K562 (cell line): ENCODE data around the gene MYO5C. TPM values are rescaled to one million over a fixed set of nuclear protein-coding genes. Genes with fewer than 3 reads are reported as not detected.

Experiments
- ATAC-seq: fragments of 200-7000 bp; cut with Tn5 transposase; 3 replicates; pipeline ENCODE4 v1.9.1; 2020; ENCODE audit warnings: moderate library complexity
- BruUV-seq: library from RNA; stranded (reverse); fragments of 400-500 nt; replicated peaks from 2 replicates; lab custom pipeline; 2021; lab: Mats Ljungman, UMichigan
- CTCF ChIA-PET: fragments of 300-600 bp; formaldehyde crosslinking; extraction: SDS; loops from one replicate; lab custom pipeline; 2021; ENCODE audit warnings: low intra/inter-chr PET ratio; lab: Yijun Ruan, JAX
- POLR2A ChIA-PET: fragments of 300-600, 350-650 bp; sonication (Branson Sonifier 250); formaldehyde crosslinking; extraction: SDS; loops from one replicate; lab custom pipeline; 2021; ENCODE audit warnings: antibody characterized with exemption, inconsistent platforms; lab: Yijun Ruan, JAX
- DNase-seq, 4 experiments: peaks; one replicate each; pipeline versions ENCODE4 v3.0.0 to v3.0.0-alpha.2; 2011 to 2018; ENCODE audit warnings: low spot score in 3 of 4, mixed read lengths in 3 of 4; ENCODE audit errors: extremely low read depth in 1 of 4
- FAIRE-seq: peaks from 2 replicates; lab custom pipeline; 2011; peaks lifted over from hg19 to GRCh38; lab: Jason Lieb, UNC
- H2AFZ ChIP-seq: 2 replicates; pipeline ENCODE4 v1.6.0; 2011; ENCODE audit warnings: low read depth, low read length, control low read depth, inconsistent platforms
- H3K27ac ChIP-seq: fragments of 200-600 bp; 3 replicates; pipeline ENCODE4 v1.8.0; 2011; ENCODE audit warnings: low read depth, mild to moderate bottlenecking, control low read depth, inconsistent platforms, low read length, moderate library complexity, mixed read lengths; ENCODE audit errors: extremely low read depth
- H3K27me3 ChIP-seq, 2 experiments: fragments of 300-600 bp in 1 of 2; 2 replicates in 1 of 2; 3 replicates in 1 of 2; pipeline versions ENCODE4 v1.6.0 to v1.8.0; 2011; ENCODE audit warnings: inconsistent platforms in 2 of 2, low read length in 2 of 2, mild to moderate bottlenecking in 1 of 2, mixed read lengths in 1 of 2, moderate library complexity in 1 of 2; ENCODE audit not compliant: control insufficient read depth in 2 of 2, insufficient read depth in 2 of 2
- H3K36me3 ChIP-seq: fragments of 300-600 bp; 3 replicates; pipeline ENCODE4 v1.8.0; 2011; ENCODE audit warnings: mild to moderate bottlenecking, low read length, inconsistent platforms; ENCODE audit not compliant: control insufficient read depth, insufficient read depth
- H3K4me1 ChIP-seq, 2 experiments: fragments of 200-600 bp in 1 of 2; replicated peaks in 1 of 2; 2 replicates in 1 of 2; 3 replicates in 1 of 2; pipeline versions ENCODE4 v1.5.1 to v1.8.0; 2011; ENCODE audit warnings: inconsistent platforms in 2 of 2, low read length in 2 of 2, mild to moderate bottlenecking in 1 of 2, mixed read lengths in 1 of 2, moderate library complexity in 1 of 2; ENCODE audit not compliant: control insufficient read depth in 2 of 2, insufficient read depth in 2 of 2
- H3K4me2 ChIP-seq: 2 replicates; pipeline ENCODE4 v1.6.1; 2011; ENCODE audit warnings: low read length, control low read depth, inconsistent platforms, mixed read lengths; ENCODE audit not compliant: insufficient read depth
- H3K4me3 ChIP-seq: fragments of 200-600 bp; sonication (generic), shearing (Covaris generic); 2 replicates; pipeline ENCODE4 v1.5.1; 2016; ENCODE audit warnings: control low read depth, inconsistent platforms
- H3K79me2 ChIP-seq: fragments of 200-600 bp; 3 replicates; pipeline ENCODE4 v1.8.0; 2011; ENCODE audit warnings: low read length, inconsistent platforms; ENCODE audit not compliant: control insufficient read depth, insufficient read depth
- H3K9ac ChIP-seq, 2 experiments: 2 replicates each; pipeline versions ENCODE4 v1.6.0 to v1.6.1; 2011; ENCODE audit warnings: low read depth in 2 of 2, low read length in 2 of 2, control low read depth in 1 of 2, inconsistent platforms in 1 of 2, mild to moderate bottlenecking in 1 of 2, mixed read lengths in 1 of 2; ENCODE audit not compliant: insufficient read depth in 1 of 2
- H3K9me1 ChIP-seq: one replicate; pipeline ENCODE4 v1.6.0; 2011; ENCODE audit warnings: inconsistent platforms, mild to moderate bottlenecking, low read length, moderate library complexity; ENCODE audit not compliant: control insufficient read depth, insufficient read depth
- H3K9me3 ChIP-seq: replicated peaks from 2 replicates; pipeline ENCODE4 v1.5.1; 2011; ENCODE audit warnings: low read depth, low read length, inconsistent platforms; ENCODE audit not compliant: control insufficient read depth, insufficient read depth
- H4K20me1 ChIP-seq: replicated peaks from 2 replicates; pipeline ENCODE4 v1.6.1; 2011; ENCODE audit warnings: low read length, inconsistent platforms, mixed read lengths; ENCODE audit not compliant: control insufficient read depth, insufficient read depth
- ELF1 ChIP-seq: fragments of 200-800 bp; sonication (Bioruptor generic); IDR thresholded peaks from 2 replicates; pipeline ENCODE4 v1.6.1; 2016; ENCODE audit warnings: missing genetic modification characterization, missing compliant biosample characterization
- ESRRA ChIP-seq: fragments of 450-650 bp; IDR thresholded peaks from 2 replicates; pipeline ENCODE4 v1.6.1; 2014; ENCODE audit warnings: low read depth, mild to moderate bottlenecking, moderate library complexity, borderline replicate concordance
- ETV1 ChIP-seq: fragments of 450-650 bp; conservative IDR thresholded peaks from 2 replicates; pipeline ENCODE4 v1.6.1; 2016; ENCODE audit warnings: missing genetic modification characterization, control low read depth, low read depth, missing compliant biosample characterization
- MAFF ChIP-seq: IDR thresholded peaks from 2 replicates; pipeline ENCODE4 v1.6.1; 2012; ENCODE audit warnings: low read length, improper control_type of control experiment
- PCBP2 ChIP-seq: fragments of 200-400 bp; formaldehyde crosslinking; IDR thresholded peaks from 2 replicates; pipeline ENCODE4 v1.6.1; 2018; ENCODE audit warnings: low read length, low read depth, mild to moderate bottlenecking, moderate library complexity; ENCODE audit not compliant: poor library complexity, severe bottlenecking
- SMAD3 ChIP-seq: fragments of 450-650 bp; formaldehyde crosslinking; conservative IDR thresholded peaks from 2 replicates; pipeline ENCODE4 v1.4.0; 2020; ENCODE audit warnings: mild to moderate bottlenecking
- TEAD1 ChIP-seq, 2 experiments: fragments of 450-650 bp in 1 of 2; sonication (generic) in 1 of 2; formaldehyde crosslinking; IDR thresholded peaks; 2 replicates each; pipeline versions ENCODE4 v1.4.0 to v1.8.0; 2020 to 2022; ENCODE audit warnings: mild to moderate bottlenecking in 2 of 2, missing genetic modification reagents in 1 of 2
- ZC3H11A ChIP-seq: IDR thresholded peaks from 2 replicates; pipeline ENCODE4 v1.6.1; 2012; ENCODE audit warnings: low read depth, low read length, improper control_type of control experiment
- ZNF184 ChIP-seq: sonication (generic); formaldehyde crosslinking; IDR thresholded peaks from 2 replicates; pipeline ENCODE4 v1.5.0; 2020; ENCODE audit warnings: missing genetic modification reagents
- WGBS: fragments of 100-300 bp; shearing (Covaris generic); methylation state at CpG from one replicate; pipeline ENCODE4 v1.1.6; 2016; ENCODE audit warnings: low coverage, mixed read lengths; ENCODE audit not compliant: insufficient coverage; ENCODE audit errors: missing lambda C conversion rate; 5-methylcytosine and 5-hydroxymethylcytosine counted together
- in situ Hi-C: fragments of 300-500 bp; cut with MboI; formaldehyde crosslinking; loops from 4 replicates; pipeline ENCODE4 v1.15.0; 2018; ENCODE audit warnings: inconsistent platforms, mixed read lengths
- intact Hi-C: fragments of 100-400 bp; cut with micrococcal nuclease; formaldehyde crosslinking; loops from 2 replicates; pipeline ENCODE4 v1.14.2; 2022
- polyA plus RNA-seq, 8 experiments: library from polyadenylated mRNA; depleted of rRNA in 4 of 8; stranded (reverse) in 5 of 8; unstranded in 3 of 8; fragments of >200 nt; fragmentation: Nextera tagmentation in 2 of 8; fragmentation: Illumina TruSeq in 1 of 8; extraction: Ambion mirVana in 2 of 8; extraction: Trizol in 1 of 8; gene quantifications; 2 replicates each; pipeline versions ENCODE4 v1.2.1 to v1.2.3, GENCODE V29; 2011 to 2014; ENCODE audit warnings: inconsistent platforms in 1 of 8, missing spikeins in 1 of 8
- total RNA-seq, 7 experiments: library from RNA; depleted of rRNA in 6 of 7; stranded (reverse); fragments of >200 nt in 6 of 7; fragmentation: Illumina TruSeq in 2 of 7; extraction: Trizol in 2 of 7; gene quantifications; 2 replicates each; pipeline versions ENCODE4 v1.2.1 to v1.2.3, GENCODE V29; 2011 to 2021; ENCODE audit warnings: low replicate concordance in 1 of 7
- TF ChIP-seq, protein P1 (sequence below): sonication (generic); formaldehyde crosslinking; IDR thresholded peaks from 2 replicates; pipeline ENCODE4 v1.8.0; 2022; ENCODE audit warnings: mild to moderate bottlenecking, missing genetic modification reagents
- TF ChIP-seq, protein P2 (sequence below): fragments of 450-650 bp; IDR thresholded peaks from 2 replicates; pipeline ENCODE4 v1.6.1; 2017; ENCODE audit warnings: antibody characterized with exemption
- TF ChIP-seq, protein P3 (sequence below): fragments of 250-450 bp; sonication (Bioruptor Pico); IDR thresholded peaks from 2 replicates; pipeline ENCODE4 v1.5.0; 2021; ENCODE audit warnings: mild to moderate bottlenecking, moderate library complexity

MYO5C gene
- total and polyA plus RNA-seq, 9 of the 15 experiments (the other 6 are each of a cell fraction or from before 2014, with no cell fraction given), result 0.01 to 0.24 TPM; not detected in 7

DNA sequence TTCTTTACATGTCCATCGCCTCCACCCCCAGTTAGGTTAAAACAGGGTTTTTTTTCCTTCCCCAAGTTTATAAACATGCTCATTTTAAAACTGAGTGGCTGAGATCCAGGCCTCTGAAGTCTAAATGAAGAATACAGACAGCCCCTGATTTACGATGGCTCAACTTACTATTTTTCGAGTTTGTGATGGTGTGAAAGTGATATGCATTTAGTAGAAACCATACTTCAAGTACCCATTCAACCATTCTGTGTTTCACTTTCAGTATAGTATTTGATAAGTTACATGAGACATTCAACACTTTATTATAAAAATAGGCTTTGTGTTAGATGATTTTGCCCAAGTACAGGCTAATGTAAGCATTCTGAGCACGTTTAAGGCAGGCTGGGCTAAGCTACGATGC, 73.9 kb downstream of the MYO5C start (continued):
- TF ChIP-seq, protein P1, sequence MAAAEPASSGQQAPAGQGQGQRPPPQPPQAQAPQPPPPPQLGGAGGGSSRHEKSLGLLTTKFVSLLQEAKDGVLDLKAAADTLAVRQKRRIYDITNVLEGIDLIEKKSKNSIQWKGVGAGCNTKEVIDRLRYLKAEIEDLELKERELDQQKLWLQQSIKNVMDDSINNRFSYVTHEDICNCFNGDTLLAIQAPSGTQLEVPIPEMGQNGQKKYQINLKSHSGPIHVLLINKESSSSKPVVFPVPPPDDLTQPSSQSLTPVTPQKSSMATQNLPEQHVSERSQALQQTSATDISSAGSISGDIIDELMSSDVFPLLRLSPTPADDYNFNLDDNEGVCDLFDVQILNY (CRISPR knock-in tag), result no peak

DNA sequence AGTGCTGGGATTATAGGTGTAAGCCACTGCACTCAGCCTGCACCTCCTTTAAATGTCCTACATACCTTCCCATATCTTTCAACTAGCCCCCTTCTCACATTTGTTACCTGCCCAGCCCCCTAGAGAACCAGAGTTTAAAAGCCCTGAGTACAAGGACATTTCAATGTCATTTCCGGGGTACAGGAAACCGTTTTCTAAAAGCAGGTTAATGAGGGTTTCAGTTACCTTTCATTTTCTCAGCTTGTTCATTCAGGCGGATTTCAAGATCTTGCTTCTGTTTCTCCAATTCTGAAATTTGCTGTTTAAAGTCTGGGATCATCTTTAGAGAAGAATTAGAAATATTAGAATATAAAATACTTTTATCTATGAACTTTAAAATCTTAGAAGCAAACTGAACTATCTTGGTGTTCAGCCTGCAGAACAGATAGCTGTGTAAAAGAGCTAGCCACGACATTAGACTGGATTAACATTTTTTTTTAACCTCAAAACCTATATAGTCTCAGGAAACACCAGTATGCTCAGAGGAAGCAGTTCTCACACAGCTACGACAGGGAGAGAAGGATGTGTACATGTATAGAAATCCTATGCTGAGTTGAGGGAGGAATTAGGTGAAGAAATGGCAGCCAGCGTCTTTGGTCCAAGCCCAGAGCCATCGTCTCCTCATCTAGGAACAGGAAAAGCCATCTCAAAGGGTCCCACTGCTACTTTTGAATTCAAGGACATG, 74.5 kb downstream of the MYO5C start:
- Histone ChIP-seq H3K9me1 (no peaks in the 10 kb centered on the region), H3K4me1 (peaks cover 0 to 2% of the 10 kb centered on the region in 2 experiments; a peak in 1 of 5 replicates), H3K4me3 (no peak overlapping the region), H3K4me2 (no peak overlapping the region), H3K79me2 (no peaks in the 10 kb centered on the region), H2AFZ (no peak overlapping the region)
- CTCF ChIA-PET, result no interaction called here
- in situ Hi-C loops, result no loop called here
- WGBS, result under 1% methylated on average over 7 of the region's 7 CpGs
- POLR2A ChIA-PET, result interaction anchor here (0.6 kb wide), 1 partner anchor 12 kb away, joined by 3 read pairs; no protein-coding TSS in a partner anchor
- BruUV-seq, result no TSS peak
- TF ChIP-seq TEAD1 (CRISPR knock-in tag; IDR thresholded peaks at IDR 0.05) (no peak), ZNF184 (CRISPR knock-in tag) (no peak), SMAD3 (no peak), ZC3H11A (no peak), MAFF (no peak), ETV1 (tag) (no peak), PCBP2 (no peak), ESRRA (peak; percentile 44; the same call in 1 of the 2 replicates), ELF1 (tag) (0 out of 2 replicates have a peak, but pooled peaks have one; percentile 25)
- TF ChIP-seq, protein P2, sequence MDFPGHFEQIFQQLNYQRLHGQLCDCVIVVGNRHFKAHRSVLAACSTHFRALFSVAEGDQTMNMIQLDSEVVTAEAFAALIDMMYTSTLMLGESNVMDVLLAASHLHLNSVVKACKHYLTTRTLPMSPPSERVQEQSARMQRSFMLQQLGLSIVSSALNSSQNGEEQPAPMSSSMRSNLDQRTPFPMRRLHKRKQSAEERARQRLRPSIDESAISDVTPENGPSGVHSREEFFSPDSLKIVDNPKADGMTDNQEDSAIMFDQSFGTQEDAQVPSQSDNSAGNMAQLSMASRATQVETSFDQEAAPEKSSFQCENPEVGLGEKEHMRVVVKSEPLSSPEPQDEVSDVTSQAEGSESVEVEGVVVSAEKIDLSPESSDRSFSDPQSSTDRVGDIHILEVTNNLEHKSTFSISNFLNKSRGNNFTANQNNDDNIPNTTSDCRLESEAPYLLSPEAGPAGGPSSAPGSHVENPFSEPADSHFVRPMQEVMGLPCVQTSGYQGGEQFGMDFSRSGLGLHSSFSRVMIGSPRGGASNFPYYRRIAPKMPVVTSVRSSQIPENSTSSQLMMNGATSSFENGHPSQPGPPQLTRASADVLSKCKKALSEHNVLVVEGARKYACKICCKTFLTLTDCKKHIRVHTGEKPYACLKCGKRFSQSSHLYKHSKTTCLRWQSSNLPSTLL, result no peak
- TF ChIP-seq, protein P3, sequence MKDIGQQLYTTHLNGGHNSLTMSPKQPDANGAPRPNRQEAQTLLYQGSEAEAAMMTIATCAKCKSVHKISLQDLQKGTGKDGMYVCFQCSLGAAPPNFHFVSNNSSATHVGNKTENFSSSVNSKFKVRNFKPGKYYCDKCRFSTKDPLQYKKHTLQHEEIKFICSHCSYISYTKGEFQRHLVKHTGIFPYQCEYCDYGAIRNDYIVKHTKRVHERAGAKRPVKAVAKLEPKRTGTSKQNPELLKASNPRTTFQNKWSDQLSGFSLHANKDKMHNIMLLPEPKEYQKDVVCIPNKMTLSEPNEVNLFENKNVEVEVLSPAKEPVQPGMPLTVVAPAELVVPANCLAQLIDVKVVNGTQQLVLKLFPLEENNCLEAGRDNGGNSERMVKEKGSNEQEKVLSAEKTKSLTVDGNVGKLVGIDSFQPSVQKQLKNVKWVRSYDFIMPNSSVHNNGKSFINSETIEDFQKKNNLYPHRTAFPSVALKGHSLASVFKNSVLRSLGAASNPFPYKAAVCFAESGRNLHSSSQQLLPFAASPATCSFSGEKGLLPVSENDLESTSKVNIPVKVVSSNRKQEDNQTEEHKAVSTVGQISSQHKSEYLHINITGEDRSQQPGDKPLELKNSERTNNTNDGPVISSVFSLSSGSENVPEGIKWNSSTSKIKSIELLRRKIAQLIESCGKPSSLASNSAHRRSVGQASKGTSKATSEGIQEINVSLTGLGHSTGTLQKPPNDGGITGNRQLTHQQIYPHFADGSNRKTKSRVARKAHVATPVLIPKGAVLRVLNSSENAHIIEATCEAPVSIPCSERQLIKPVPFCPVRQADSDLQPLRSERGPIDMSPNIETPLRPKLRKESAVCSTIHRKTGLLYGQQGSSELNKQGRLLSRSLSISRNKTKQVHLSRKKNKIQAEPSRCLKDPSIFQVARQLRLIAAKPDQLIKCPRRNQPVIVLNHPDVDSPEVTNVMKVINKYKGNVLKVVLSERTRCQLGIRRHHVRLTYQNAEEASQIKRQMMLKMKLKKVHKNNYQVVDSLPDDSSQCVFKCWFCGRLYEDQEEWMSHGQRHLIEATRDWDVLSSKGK (CRISPR knock-in tag), result no peak
- TF ChIP-seq, all 486 proteins: peak for 2
- Histone ChIP-seq H3K27me3 (peaks cover 19 to 21% of the 10 kb centered on the region in 2 experiments), H3K27ac (no peak overlapping the region), H4K20me1 (no peaks in the 10 kb centered on the region), H3K9ac (no peak overlapping the region), H3K36me3 (no peaks in the 10 kb centered on the region), H3K9me3 (no peaks in the 10 kb centered on the region)
- intact Hi-C loops, result no loop called here
- ATAC-seq, result no peak
- no peak for DNase-seq
- FAIRE-seq, result no peak
